HK-2 (cell line): ENCODE results near the gene BEAN1.

Experiments used
- DNase-seq: peaks from one replicate; pipeline ENCODE4 v3.0.0-alpha.2; 2018; ENCODE audit not compliant: unreplicated experiment

Gene BEAN1

GRCh38 chr16:66470556-66470955 is 43.5 kb downstream of the BEAN1 start:
- DNase-seq: no peak

DNA sequence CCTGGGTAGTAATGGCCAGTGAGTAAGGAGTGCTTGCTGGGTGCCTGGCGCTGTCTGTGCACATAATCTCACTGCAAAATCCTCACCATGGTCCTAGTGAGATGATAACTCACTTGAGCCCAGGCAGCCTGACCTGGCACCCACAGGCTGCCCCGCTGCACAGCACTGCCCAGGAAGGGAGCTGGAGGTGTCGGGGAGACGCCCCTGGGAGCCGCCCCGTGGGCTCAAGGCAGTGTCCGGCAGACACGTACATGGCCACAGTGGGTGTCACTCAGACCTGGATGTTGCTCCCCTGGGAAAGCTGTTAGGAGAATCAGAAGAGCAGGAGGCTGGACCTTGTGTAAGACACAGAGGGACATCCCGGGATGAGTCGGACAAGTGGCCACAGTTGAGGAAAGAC is 44.2 kb downstream of the BEAN1 start:
- no peak for DNase-seq

DNA sequence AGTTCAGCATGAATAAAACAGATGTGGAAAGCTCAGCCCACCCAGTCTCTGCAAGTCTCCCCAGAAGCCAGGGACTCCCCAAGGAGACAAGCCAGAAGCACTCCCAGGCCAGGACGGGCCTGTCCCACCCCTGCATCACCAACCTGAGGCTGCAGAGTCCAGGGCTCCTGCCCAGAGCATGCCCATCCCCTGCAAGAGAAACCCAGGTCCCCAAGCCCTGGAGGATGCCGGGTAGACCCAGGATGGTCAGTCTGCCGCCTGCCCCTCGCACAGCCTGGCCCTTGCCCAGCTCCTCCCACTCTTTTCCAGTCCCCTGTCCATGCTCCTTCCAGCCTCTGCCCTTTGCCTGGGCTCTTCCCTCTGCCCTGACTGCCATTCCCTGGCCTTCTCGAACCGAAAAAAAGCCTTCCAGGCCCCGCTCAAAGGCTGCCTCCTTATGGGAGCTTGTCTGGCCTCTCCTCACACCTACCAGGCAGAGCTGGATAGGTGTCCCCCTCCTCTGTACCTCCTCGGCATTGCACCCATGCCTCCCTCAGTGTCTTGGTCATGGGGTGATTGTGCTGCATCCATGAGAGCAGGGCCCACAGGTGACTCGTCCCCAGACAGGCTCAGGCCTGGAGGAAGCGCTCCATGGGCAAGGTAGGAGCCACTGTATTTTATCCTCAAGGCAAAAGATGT is 44.8 kb downstream of the BEAN1 start:
- no peak for DNase-seq

GRCh38 chr16:66473051-66473571 is 46.0 kb downstream of the BEAN1 start:
- no peak for DNase-seq

DNA sequence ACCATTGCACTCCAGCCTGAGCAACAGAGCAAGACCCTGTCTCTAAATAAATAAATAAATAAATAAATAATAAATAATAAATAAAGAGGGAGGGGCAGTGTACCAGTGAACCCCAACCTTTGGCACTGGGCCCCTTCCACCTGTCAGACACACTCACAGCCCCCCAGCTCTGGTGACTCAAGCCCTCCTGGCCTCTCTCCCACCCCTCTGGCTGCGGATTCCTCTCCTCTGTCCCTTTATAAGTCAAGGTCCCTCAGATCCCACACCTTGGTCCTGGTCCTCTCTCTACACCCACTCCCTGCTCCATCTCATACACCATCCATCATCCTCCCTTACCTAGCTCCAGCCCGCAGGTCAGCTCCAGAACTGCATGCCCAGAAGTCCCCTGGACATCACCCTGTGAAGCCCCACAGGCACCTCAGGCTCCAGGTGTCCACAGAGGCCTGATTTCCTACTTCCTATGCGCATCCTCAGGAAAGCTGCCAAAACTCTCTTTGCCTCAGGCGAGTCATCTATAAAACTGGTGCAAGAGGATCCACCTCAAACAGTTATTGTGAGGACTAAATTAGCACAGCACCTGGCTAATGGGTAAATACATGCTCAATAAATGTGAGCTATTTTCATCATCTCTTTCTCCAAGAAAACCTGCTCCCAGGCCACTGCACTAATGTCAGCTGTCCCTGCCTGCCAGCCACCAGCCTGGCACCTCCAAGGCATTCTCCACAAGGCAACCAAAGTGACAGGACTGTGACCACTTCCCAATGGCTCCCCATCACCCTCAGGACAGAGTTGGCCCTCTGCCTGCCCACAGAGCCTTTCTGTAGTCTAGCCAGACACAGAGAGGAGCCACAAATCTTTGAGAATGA is 46.8 kb downstream of the BEAN1 start:
- DNase-seq: no peak

DNA sequence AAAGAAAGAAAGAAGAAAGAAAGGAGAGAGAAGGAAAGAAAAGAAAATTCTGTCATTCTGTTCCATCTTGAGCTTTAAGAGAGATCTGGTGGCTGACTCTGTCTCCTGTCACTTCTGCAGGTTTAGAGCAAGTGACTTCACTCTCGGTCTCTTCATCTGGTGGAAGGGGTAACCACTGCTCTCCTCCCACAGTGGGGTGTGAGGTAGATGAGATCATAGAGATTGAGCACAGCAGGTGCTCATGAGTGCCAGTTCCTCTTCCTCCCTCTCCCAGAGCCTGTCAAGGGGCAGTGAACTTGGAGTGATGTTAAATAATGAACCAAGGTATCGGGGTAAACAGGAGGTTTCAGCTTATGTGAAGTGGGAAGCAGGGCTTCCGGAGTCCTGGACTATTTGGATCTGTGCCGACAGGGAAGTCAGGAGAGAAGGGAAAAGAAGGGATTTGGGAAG is 47.7 kb downstream of the BEAN1 start:
- DNase-seq: no peak

- DNase-seq: no peak
Observed at GRCh38 chr16:66475232-66475631, 48.1 kb downstream of the BEAN1 start.

DNA sequence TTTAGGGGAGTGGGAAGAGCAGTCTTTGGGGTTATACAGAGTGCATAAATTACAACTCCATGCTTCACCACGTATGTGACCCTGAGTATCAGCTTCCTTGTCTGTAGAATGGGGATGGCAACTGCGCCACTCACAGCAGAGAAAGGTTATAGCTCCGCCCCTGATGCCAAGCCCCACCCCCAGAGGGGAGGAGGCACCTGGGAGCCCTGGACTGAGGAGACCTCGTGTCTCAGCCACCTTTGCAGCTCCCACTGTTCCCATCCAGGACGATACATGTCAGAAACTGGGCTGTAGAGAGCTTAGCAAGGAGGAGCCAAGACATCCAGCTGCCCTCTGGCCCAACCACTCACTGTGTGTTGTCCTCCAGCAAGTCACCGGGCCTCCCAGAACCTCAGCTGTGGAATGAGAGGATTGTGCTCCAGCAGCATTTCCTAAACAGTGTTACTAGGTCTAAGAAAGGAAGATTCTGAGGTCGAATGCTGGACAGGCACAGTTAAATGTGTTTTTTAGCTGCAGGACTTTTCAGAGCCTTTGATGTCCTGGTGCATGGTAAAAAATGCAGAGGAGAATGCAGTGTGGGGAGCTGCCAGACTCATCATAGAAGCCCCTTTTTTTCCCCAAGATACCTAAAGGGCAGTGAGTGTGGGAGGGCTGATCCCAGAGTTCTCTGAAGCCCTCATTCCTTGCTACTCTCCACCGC is 49.4 kb downstream of the BEAN1 start:
- DNase-seq: no peak

DNA sequence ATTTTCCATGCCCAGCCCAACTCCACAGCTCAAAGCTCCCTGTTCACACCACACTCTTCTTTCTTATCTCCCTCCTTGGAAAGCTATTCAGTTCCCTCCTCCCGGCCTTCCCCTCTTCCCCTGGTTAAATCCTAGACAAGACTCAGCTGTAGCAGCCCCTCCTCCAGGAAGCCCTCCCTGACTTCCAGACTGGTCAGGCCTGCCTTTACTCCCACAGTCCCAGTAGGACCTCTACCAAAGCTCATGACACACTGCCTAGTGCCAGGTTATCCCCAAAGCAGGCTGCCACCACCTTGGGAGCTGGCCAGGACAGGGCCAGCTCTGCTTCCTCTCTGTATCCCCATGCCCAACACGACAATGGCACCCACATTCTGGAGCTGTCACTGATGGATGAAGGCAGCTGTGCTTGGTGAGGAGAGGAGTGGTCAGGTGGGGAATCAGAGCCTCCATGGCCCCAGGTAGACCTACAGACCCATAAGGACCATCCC is 50.0 kb downstream of the BEAN1 start:
- DNase-seq: no peak

GRCh38 chr16:66478733-66479511 is 51.8 kb downstream of the BEAN1 start:
- peak; percentile 41 for DNase-seq

DNA sequence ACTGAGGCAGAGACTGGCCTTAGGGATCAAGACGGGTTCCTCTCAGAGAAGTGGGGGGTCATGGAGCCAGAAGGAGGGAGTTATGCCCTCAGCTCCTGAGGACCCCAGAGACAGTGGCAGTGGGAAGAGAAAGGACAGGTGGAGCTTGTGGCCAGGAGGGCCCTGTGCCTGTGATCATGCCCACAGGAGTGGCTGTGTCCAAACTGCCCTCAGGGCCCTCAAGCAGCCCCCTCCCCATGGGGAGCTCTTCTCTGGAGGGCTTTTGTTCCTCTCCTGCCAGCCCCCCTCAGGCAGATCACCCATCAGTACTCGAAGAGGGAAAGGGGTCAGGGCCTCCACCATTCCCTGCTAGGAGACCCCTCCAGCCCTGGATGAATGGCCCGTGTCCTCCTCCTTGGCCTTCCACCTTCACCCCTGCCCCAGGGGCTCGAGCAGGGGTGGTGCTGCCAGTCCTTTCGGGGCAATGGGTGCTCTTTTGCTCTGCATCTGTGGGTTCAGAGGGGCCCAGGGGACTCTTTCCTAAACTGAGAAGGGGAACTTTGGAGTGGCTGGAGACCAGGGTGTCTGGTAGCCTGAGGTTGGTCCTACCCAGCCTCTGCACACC is 52.7 kb downstream of the BEAN1 start:
- DNase-seq: no peak

DNA sequence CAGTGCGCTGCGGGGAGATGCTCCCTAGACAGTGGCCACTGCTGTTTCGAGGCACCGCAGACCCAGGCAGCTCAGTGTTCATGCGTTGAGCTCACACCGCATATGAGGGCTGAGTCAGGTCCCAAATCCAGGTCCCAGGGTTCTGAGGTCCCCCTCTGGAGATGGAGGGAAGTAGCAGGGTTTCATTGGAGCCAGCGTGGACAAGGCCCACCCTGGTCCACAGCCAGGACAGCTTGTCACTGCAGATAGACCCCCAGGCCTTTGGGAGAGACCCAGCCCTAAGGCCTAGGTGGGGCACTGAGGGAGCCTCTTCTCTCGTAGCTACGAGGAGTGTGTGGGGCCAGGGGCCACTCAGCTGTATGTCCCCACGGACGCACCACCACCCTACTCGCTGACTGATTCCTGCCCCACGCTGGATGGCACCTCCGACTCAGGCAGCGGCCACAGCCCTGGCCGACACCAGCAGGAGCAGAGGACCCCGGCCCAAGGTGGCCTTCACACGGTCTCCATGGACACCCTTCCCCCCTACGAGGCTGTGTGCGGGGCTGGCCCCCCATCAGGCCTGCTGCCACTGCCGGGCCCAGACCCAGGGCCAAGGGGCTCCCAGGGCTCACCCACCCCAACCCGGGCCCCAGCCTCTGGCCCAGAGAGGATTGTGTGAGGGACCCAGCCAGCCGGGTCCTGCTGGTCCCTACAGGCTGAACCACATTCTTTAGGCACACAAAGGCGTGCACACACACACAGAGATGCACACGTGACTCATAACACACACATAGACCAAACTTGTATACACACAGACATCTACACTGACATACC is 53.4 kb downstream of the BEAN1 start:
- no peak for DNase-seq

DNA sequence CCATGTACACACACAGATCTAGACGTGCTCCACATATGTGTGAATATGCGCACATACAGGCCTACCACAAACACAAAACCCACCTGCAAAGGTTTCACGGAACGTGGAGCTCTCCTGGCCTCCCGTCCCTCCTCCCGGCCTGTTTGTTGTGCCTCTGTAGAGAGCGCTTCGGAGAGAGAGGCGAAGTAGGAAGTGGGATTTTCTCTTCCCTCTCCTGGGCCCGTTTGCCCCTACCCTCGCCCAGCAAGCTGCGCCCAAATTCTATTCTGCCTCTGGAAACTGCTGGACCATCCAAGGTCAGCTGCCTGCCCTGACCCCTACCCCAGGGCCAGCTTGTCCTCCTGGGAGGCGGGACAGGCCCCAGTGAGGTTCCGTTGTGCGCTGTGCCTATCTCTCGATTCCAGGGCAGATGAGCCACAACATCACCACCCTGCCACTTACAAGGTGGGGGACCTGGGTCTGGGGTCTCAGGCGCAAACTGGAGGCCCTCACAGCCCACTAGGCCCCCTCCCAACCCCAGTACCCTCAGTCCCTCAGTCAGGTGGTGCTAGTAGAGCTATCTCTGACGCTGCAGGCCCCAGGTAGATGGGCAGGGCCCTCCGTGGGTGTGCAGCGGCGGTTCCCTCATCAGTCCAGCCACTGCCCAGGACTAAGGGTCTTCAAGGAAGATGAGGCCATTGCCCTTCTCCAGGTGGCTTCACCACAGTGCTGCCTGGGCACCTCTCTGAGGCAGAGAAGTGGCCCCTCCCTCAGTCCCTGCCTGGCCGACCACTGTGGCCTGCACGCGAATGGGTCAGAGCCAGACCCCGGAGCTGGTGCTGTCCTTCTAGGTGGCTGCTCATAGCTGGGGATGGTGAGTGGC is 54.2 kb downstream of the BEAN1 start:
- DNase-seq: no peak

DNA sequence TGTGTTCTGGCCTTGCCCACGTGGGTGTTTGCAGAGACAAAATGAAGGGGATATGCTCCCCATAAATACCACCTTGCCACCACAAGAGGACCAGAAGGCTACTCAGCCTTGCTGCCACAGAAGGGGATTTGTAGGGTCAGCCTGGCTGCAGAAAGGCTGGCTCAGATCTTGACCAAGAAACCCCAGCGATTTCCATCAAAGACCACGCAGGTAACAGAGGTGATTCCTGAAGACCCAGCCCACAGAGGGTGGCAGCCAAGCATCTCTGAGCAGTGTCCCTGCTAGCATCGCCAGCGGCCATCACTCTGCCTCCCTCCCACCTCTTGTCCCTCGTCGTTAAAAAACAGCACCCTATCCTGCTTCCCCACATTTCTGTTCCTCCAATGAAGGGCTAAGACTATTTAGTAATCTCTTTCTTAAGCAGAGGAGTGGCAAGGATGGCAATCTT is 54.9 kb downstream of the BEAN1 start:
- no peak for DNase-seq

DNA sequence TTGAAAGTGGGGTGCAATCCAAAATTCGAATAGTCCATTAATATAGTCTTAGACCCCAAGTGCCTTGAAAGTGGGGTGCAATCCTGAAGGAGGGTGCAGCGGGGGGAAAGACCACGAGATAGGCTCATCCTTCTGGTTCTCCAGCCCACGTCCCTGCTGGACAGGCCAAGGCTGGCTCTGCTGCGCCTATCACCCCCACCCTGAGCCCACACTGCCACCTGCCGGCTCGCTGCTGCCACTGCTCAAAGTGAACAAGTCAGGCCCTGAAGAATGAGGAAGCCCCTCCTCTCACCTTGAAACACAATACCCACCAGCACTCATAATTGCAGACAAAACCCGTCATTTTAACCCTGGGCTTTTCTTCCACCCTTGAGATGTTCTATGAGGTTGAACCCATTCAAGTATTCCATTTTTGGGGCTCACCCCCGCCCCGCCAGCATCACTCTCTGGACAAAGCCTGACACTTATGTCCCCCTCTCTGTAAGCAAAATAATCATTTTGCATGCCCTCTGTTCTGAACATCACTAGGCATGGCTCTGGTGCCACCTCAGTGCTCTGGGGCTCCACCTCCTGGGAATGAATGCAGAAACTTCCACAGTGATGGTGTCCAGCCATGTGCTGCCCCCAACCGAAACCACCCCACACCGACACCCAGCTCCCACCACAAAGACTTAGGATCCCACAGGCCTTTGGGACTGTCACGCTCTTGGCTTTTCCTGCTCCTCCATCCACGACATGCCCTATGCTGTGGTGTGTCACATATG is 56.8 kb downstream of the BEAN1 start:
- DNase-seq: peak; percentile 84

DNA sequence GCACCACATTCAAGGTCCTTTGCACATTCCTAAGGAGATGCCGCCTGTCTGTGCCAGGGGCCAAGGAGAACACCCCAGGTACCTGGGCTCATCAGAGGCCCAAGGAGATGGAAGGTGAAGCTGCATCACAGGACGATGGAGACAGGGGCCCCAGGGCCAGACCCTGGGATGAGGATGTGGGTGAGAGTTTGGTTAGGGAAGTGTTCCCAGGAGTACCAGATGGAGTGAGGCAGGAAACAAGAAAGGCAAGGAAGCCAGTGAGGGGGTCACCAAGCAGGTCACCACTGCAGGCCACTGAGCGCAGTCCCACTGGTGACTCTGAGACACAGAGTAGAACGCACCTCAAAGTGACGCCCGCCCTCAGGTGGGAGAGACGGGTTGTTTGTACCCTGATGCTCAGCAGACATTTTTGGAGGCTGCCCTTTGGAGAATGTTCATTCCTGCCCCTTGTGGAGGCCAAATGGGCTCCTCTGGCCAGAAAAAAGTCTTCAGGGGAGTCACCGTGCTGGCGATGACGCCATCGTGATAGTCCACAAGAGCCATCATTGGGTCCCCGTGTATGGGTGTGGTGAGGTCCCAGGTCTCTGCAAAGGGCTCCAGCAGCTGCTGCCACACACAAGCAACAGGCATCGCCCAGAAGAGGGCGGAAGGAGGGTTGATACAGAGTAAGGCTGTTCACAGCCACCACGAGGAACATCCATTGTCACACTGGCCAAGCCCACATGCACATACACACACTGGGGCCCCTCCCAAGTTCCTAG is 57.5 kb downstream of the BEAN1 start:
- DNase-seq: no peak

GRCh38 chr16:66485376-66485775 is 58.3 kb downstream of the BEAN1 start:
- DNase-seq: no peak
